Urinary bladder (tissue), 4 donors: ENCODE results near the gene TFCP2. TPM values are rescaled to one million over a fixed set of nuclear protein-coding genes. Genes with fewer than 3 reads are reported as not detected.
"Not testable (repeated sequence)": the region's sequence is repeated elsewhere in the genome, so short reads cannot be mapped to it uniquely, and the experiment has no call there.

Experiments
- DNase-seq: peaks from one replicate; pipeline ENCODE4 v3.0.0-alpha.2; 2015; ENCODE audit errors: extremely low spot score
- H3K27ac ChIP-seq: one replicate; pipeline ENCODE4 v1.5.1; 2013; ENCODE audit warnings: low read depth, mild to moderate bottlenecking, moderate library complexity
- H3K36me3 ChIP-seq: one replicate; pipeline ENCODE4 v1.6.1; 2013; ENCODE audit warnings: mild to moderate bottlenecking, moderate library complexity; ENCODE audit not compliant: insufficient read depth
- H3K4me1 ChIP-seq: one replicate; pipeline ENCODE4 v1.6.1; 2013; ENCODE audit warnings: mild to moderate bottlenecking, moderate library complexity; ENCODE audit not compliant: insufficient read depth
- H3K4me3 ChIP-seq: one replicate; pipeline ENCODE4 v1.5.1; 2013; ENCODE audit warnings: low read depth, low read length
- WGBS: extraction: QIAGEN DNeasy Blood & Tissue Kit; methylation state at CpG from one replicate; pipeline ENCODE4 v1.1.7; 2013; 5-methylcytosine and 5-hydroxymethylcytosine counted together
- polyA plus RNA-seq: library from polyadenylated mRNA; stranded (reverse); fragments of 200-250 nt; gene quantifications from one replicate; pipeline ENCODE4 v1.2.3, GENCODE V29; 2013
- total RNA-seq: library from RNA; depleted of rRNA; stranded (reverse); fragments of >200 nt; gene quantifications from one replicate; pipeline ENCODE4 v1.2.3, GENCODE V29; 2014
- donor health status: healthy with polysubstance abuse.
- donor health status: healthy.

TFCP2 gene
- total and polyA plus RNA-seq, 2 donors: 20.8 to 21.5 TPM

- H3K4me1 ChIP-seq: not testable (repeated sequence)
- WGBS: 74% methylated on average over 5 of the region's 5 CpGs
Observed at GRCh38 chr12:51078346-51078745, 94.6 kb downstream of the TFCP2 start.

DNA sequence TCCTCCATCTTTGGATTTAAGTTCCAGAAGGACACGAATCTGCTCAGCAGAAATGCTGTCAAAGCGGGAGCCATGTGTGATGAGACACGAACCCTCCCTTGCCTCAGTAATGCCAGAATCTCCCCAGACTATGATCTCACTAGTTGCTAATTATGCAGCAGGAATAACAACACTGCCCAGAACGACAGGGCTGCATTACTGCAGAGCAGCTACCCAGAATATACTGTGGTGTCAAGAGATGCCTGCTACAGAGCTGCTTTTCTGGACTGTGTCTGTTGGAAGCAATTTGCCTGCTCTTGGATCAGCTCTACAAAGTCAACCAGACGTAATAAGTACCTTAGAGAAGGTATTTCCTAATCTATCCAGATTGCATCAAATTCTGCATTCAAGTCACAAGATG is 95.0 kb downstream of the TFCP2 start:
- 45% methylated on average over 5 of the region's 5 CpGs for WGBS
- no peak for DNase-seq
- H3K4me3 ChIP-seq: no peak overlapping the region
- no peaks in the 10 kb centered on the region for H3K4me1 ChIP-seq
- H3K27ac ChIP-seq: no peak overlapping the region
- H3K36me3 ChIP-seq: no peaks in the 10 kb centered on the region

More at GRCh38 chr12:51078346-51078745, 94.6 kb downstream of the TFCP2 start:
- H3K36me3 ChIP-seq, H3K4me3 ChIP-seq, H3K27ac ChIP-seq, DNase-seq: not testable (repeated sequence)

- DNase-seq: no peak
- Histone ChIP-seq H3K4me3 (no peak overlapping the region), H3K27ac (no peak overlapping the region), H3K36me3 (peaks cover 4% of the 10 kb centered on the region), H3K4me1 (no peaks in the 10 kb centered on the region)
- 85% methylated on average over 10 of the region's 10 CpGs for WGBS
Observed at GRCh38 chr12:51076236-51076930, 96.6 kb downstream of the TFCP2 start.

- WGBS: 90% methylated on average over 5 of the region's 5 CpGs
Observed at GRCh38 chr12:51075390-51075789, 97.5 kb downstream of the TFCP2 start.

DNA sequence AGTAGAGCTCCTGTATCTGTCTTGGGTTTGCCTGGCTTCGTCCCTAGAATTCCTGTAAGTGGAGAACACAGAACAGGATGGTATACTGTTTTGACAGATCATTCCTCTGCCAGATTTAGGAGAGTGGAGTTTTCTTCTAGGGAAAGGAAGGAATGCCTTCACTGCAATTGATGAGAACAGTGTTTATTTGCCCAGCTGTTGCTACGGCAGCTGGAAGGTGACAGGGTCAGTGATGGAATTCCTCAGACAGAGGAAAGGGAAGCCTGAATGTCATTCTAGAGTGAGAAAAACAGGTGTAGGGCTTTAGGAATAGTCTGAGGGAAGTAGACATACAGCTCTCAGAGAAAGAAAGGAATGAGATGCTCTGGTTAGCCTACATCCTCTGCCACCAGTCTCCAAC is 101.3 kb downstream of the TFCP2 start:
- WGBS: 77% methylated on average over 2 of the region's 2 CpGs
- DNase-seq: no peak
- Histone ChIP-seq H3K4me1 (no peaks in the 10 kb centered on the region), H3K4me3 (no peak overlapping the region), H3K27ac (no peak overlapping the region), H3K36me3 (peaks cover 4% of the 10 kb centered on the region)

More at GRCh38 chr12:51075390-51075789, 97.5 kb downstream of the TFCP2 start:
- Histone ChIP-seq H3K4me3 (no peak overlapping the region), H3K4me1 (no peaks in the 10 kb centered on the region), H3K27ac (no peak overlapping the region), H3K36me3 (peaks cover 4% of the 10 kb centered on the region)
- no peak for DNase-seq

DNA sequence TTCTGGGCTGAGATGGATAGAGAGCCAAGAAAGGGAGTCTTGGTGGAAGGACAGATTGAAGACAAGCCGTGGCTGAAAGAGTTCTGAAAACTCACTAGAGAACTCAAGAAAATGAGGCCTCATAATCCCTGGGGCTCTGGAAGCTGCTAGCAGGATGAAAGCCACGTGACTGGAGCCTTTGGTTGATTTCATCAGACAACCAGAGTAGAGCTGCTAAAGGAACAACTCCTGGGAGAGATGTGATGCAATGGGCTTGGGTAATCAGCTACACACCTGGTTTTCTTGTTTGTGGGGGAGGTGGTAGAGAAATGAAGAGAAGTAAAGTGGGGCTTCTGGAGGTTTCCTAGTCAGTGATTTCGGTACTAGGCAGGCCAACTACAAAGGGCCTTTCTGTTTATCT is 102.9 kb downstream of the TFCP2 start:
- no peak overlapping the region for H3K4me3 ChIP-seq
- no peak for DNase-seq
- H3K27ac ChIP-seq: no peak overlapping the region
- H3K36me3 ChIP-seq: peaks cover 4% of the 10 kb centered on the region
- H3K4me1 ChIP-seq: no peaks in the 10 kb centered on the region
- WGBS: 86% methylated on average over 3 of the region's 3 CpGs

GRCh38 chr12:51067771-51068170 is 105.2 kb downstream of the TFCP2 start:
- no peaks in the 10 kb centered on the region for H3K4me1 ChIP-seq
- no peak overlapping the region for H3K4me3 ChIP-seq
- H3K27ac ChIP-seq: no peak overlapping the region
- peaks cover 3% of the 10 kb centered on the region for H3K36me3 ChIP-seq
- DNase-seq: no peak
- 79% methylated on average over 7 of the region's 7 CpGs for WGBS

GRCh38 chr12:51067229-51067628 is 105.7 kb downstream of the TFCP2 start:
- no peak for DNase-seq
- H3K4me1 ChIP-seq: no peaks in the 10 kb centered on the region
- no peak overlapping the region for H3K27ac ChIP-seq
- no peak overlapping the region for H3K4me3 ChIP-seq
- WGBS: 85% methylated on average over 4 of the region's 4 CpGs
- no peaks in the 10 kb centered on the region for H3K36me3 ChIP-seq

- H3K36me3 ChIP-seq: no peaks in the 10 kb centered on the region
- WGBS: 97% methylated on average over 5 of the region's 5 CpGs
- H3K4me1 ChIP-seq: no peaks in the 10 kb centered on the region
- DNase-seq: no peak
- no peak overlapping the region for H3K27ac ChIP-seq
- H3K4me3 ChIP-seq: no peak overlapping the region
Observed at GRCh38 chr12:51065530-51065929, 107.4 kb downstream of the TFCP2 start.

DNA sequence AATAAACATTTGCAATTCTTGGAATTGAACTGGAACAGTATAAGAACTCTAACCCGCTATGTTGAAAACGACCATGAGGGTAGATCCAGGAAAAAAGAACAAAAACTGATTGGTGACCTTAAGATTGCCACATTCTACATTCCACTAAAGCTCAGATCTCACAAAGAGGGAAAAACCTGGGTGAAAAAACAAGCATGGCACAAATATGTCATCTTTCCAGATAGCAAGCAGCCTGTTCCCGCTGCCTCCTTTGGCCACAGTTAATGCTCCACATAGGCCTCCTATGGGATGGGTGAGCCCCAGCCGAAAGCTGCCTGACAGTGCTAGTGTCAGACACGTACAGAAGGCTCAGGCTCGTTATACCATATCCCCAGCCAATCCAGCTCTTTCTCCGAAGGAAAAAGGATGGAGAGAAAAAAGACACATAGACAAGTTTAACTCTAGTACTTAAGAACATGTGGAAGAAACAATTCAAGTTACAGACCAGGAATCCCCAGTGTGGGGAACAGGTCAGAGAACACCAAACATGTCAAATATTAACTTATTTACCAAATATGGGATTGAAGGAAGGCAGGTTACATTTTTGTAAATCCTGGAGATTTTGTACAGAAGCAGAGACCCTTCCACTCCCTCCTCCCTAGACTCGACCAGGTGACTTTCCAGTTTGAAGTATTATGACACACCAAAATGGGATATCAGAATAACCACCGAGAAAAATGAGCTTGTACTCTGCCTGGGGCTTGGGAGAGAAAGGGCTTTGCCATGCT is 110.1 kb downstream of the TFCP2 start:
- Histone ChIP-seq H3K4me3 (no peak overlapping the region), H3K36me3 (peaks cover 2% of the 10 kb centered on the region), H3K27ac (no peak overlapping the region), H3K4me1 (no peaks in the 10 kb centered on the region)
- DNase-seq: no peak
- WGBS: 76% methylated on average over 9 of the region's 9 CpGs

DNA sequence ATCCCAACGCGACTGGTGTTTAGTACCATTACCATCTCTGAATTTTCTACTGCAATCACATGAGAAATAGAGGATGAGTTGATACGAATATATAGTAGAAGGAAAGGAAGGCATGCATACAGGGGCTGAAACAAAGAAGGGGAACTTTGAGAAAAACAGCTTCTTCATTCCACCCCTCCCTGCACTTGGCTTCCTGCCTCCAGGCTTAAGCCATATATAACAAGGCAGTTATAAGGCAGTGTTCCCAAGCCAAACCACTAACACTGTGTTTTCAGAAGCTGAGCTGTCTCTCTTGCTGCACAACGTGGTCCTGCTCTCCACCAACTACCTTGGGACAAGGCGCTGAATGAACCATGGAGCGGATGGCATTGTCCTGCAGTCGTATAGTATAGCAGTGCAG is 113.8 kb downstream of the TFCP2 start:
- Histone ChIP-seq H3K4me1 (no peaks in the 10 kb centered on the region), H3K27ac (no peak overlapping the region), H3K36me3 (peaks cover 2% of the 10 kb centered on the region), H3K4me3 (no peak overlapping the region)
- WGBS: 79% methylated on average over 7 of the region's 7 CpGs
- no peak for DNase-seq

GRCh38 chr12:51056242-51056641 is 116.7 kb downstream of the TFCP2 start:
- Histone ChIP-seq H3K27ac (no peak overlapping the region), H3K36me3 (peaks cover 2% of the 10 kb centered on the region), H3K4me1 (no peaks in the 10 kb centered on the region), H3K4me3 (no peak overlapping the region)
- no peak for DNase-seq
- WGBS: 82% methylated on average over 5 of the region's 5 CpGs

DNA sequence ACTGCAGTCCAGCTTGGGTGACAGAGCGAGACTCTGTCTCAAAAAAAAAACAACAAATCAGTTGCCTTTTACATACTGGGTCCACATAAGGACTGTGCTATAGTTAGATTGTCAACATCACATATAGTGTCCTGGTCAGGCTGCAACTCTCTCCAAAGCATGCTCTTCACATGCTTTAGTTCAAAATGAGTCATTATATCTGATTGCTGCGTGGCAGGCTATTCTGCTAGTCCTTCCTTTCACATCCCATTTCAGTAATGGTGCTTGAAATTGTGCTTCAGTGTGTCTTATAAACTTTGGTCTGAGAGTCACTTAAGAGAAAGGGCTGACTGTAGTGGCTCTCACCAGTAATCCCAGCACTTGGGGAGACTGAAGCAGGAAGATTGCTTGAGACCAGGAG is 117.9 kb downstream of the TFCP2 start:
- H3K36me3 ChIP-seq: peaks cover 2% of the 10 kb centered on the region

DNA sequence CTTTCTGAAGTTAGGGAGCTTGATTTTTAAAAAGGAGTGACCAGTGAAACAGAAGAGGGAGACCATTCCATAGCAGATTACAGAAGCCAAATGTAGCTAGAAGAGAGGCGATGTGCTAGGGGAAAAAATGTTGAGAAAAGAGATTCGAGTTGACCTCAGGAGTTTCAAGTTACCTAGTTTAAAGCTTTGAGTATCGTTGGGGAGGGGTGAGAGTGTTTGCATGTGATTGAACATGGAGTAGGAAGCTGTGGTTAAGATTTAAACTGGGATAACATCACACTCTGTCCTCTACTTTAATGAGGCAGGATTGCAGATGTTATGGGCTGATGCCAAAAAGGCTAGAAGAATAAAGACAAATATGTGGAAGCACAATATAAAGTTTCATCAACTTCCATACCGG is 121.1 kb downstream of the TFCP2 start:
- no peaks in the 10 kb centered on the region for H3K36me3 ChIP-seq

More for the DNA sequence above, 117.9 kb downstream of the TFCP2 start:
- Histone ChIP-seq H3K27ac (no peak overlapping the region), H3K4me3 (no peak overlapping the region), H3K4me1 (no peaks in the 10 kb centered on the region)
- 93% methylated on average over 2 of the region's 2 CpGs for WGBS
- no peak for DNase-seq

More for the DNA sequence above, 121.1 kb downstream of the TFCP2 start:
- WGBS: 67% methylated on average over 4 of the region's 4 CpGs
- no peaks in the 10 kb centered on the region for H3K4me1 ChIP-seq
- H3K4me3 ChIP-seq: no peak overlapping the region
- DNase-seq: no peak
- H3K27ac ChIP-seq: no peak overlapping the region
